Left ventricle myocardium inferior (tissue), 1 donor: ENCODE results near the gene GPR157. TPM values are rescaled to one million over a fixed set of nuclear protein-coding genes. Genes with fewer than 3 reads are reported as not detected.
A peak's percentile ranks its signal among the peaks of the same experiment; 100 is the strongest.

Experiments
- DNase-seq: peaks from one replicate; pipeline ENCODE4 v3.0.0-alpha.2; 2020
- H3K27ac ChIP-seq: fragments of 200-600 bp; replicated peaks from 2 replicates; pipeline ENCODE4 v1.8.0; 2021
- H3K27me3 ChIP-seq: fragments of 200-600 bp; 2 replicates; pipeline ENCODE4 v1.8.0; 2021; ENCODE audit warnings: low read depth
- H3K36me3 ChIP-seq: fragments of 200-600 bp; 2 replicates; pipeline ENCODE4 v1.8.0; 2021
- H3K4me1 ChIP-seq: fragments of 200-600 bp; 2 replicates; pipeline ENCODE4 v1.8.0; 2021
- H3K4me3 ChIP-seq: fragments of 200-600 bp; 2 replicates; pipeline ENCODE4 v1.8.0; 2021; ENCODE audit warnings: mild to moderate bottlenecking, moderate library complexity
- H3K9me3 ChIP-seq: fragments of 200-600 bp; replicated peaks from 2 replicates; pipeline ENCODE4 v1.8.0; 2021
- intact Hi-C: fragments of 100-400 bp; cut with micrococcal nuclease; formaldehyde crosslinking; loops from one replicate; pipeline ENCODE4 v1.11.0; 2022
- total RNA-seq: library from RNA; stranded (reverse); fragmentation: NEBNext Ultra II Directional; extraction: Animal tissue kit (Norgen Biotek cat#: 25700); gene quantifications from one replicate; pipeline ENCODE4 v1.2.1, GENCODE V29; 2021
- TF ChIP-seq, protein P1 (sequence below): fragments of 200-600 bp; IDR thresholded peaks from 2 replicates; pipeline ENCODE4 v1.8.0; 2021; ENCODE audit warnings: antibody characterized with exemption, mild to moderate bottlenecking, borderline replicate concordance
- donor health status: DM: no; HTN: yes; CAD: no; lungs with severe emphysema.

The GPR157 gene
- total RNA-seq, 1 donor from 2014 or later, result 48.4 TPM

DNA sequence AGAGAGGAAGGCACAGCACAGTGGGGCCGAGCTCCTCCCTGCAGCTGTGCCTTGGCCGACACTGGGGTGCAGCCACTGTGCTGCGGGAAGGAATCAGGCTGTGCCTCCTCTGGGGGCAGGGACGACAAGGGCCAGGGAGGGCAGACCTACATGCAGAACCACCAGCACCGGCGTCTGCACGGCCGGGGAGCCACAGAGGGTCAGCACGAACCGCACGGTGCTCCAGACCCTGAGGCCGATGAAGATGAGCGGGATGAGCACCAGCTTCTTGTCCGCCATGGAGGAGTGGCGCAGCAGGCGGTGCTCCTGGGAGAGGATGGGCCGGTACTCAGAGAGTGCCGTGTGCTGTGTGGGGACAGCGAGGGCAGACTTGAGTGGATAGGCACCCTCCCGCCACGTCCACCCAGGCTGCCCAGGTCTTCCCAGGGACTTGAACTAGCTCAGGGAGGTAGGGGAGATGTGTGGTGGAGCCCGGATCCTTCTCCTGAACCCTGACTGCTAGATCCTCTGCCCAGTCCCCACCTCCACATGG lies 23.5 kb downstream of the GPR157 start:
- Histone ChIP-seq H3K4me1 (peaks cover 23% of the 10 kb centered on the region), H3K27ac (no peak overlapping the region), H3K9me3 (no peaks in the 10 kb centered on the region), H3K27me3 (no peaks in the 10 kb centered on the region), H3K4me3 (no peak overlapping the region), H3K36me3 (peaks cover 49% of the 10 kb centered on the region)
- intact Hi-C loops, result no loop called here
- DNase-seq, result no peak
- TF ChIP-seq, protein P1, sequence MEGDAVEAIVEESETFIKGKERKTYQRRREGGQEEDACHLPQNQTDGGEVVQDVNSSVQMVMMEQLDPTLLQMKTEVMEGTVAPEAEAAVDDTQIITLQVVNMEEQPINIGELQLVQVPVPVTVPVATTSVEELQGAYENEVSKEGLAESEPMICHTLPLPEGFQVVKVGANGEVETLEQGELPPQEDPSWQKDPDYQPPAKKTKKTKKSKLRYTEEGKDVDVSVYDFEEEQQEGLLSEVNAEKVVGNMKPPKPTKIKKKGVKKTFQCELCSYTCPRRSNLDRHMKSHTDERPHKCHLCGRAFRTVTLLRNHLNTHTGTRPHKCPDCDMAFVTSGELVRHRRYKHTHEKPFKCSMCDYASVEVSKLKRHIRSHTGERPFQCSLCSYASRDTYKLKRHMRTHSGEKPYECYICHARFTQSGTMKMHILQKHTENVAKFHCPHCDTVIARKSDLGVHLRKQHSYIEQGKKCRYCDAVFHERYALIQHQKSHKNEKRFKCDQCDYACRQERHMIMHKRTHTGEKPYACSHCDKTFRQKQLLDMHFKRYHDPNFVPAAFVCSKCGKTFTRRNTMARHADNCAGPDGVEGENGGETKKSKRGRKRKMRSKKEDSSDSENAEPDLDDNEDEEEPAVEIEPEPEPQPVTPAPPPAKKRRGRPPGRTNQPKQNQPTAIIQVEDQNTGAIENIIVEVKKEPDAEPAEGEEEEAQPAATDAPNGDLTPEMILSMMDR, result no peak

DNA sequence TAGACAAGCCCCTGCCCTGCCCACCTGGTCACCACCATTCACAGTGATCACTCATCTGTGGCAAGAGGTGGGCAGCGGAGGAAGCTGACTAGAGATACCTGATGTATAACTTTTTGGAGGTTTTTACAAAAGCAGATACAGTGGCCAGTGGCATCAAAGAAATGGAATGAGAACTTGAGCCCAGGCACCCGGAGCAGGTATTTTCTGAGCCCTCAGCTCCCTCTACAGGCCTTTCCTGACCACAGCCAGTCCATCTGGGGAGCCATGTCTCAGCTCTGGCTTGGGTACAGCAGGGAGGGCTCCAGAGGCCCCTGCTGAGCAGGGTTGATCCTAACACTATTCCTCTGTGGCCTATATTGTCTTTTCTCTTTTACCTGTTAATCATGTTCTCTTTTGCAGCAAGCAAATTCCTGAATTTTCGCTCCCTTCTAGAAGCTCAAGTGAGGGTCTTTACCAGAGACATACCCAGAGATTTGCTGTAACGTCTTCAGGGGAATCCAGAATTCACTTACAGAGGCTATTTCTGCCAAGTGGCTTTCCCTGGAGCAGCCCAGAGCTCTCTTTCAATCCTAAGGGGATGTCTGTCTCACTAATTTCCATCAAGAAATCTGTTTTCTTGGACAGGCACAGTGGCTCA lies 27.3 kb downstream of the GPR157 start:
- H3K27me3 ChIP-seq, result no peaks in the 10 kb centered on the region
- no peak overlapping the region for H3K27ac ChIP-seq
- intact Hi-C loops, result no loop called here
- TF ChIP-seq, protein P1, result peak; percentile 74
- peaks cover 19% of the 10 kb centered on the region for H3K4me1 ChIP-seq
- H3K9me3 ChIP-seq, result no peaks in the 10 kb centered on the region
- H3K36me3 ChIP-seq, result peaks cover 31% of the 10 kb centered on the region
- no peak overlapping the region for H3K4me3 ChIP-seq
- no peak for DNase-seq

DNA sequence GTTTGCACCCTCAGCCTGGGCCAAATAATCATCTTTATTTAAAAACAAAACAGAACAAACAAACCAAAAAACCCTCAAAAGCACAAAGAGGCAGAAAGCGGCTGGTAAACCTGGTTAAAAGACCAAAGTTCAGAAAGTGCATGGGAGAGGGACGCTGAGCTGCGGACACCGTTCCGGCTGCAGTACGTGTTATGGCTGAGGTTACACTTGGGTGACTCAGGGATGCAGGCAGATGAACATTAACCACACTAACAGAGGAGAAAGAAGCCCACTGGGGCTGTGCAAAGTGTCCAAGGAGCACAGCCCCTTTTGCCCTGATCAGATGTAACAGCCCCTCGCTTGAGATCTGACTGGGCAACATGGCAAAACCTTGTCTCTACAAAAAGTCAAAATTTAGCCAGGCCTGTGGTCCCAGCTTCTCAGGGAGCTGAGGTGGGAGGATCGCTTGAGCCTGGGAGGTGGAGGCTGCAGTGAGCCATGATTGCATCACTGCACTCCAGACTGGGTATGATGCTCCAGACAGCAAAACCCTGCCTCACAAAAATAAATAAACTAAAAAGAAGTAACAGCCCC lies 28.3 kb downstream of the GPR157 start:
- DNase-seq, result no peak
- peaks cover 6% of the 10 kb centered on the region for H3K9me3 ChIP-seq
- TF ChIP-seq, protein P1, result no peak
- peaks cover 29% of the 10 kb centered on the region for H3K36me3 ChIP-seq
- intact Hi-C loops, result no loop called here
- no peak overlapping the region for H3K27ac ChIP-seq
- no peak overlapping the region for H3K4me3 ChIP-seq
- H3K27me3 ChIP-seq, result no peaks in the 10 kb centered on the region
- H3K4me1 ChIP-seq, result peaks cover 19% of the 10 kb centered on the region

DNA sequence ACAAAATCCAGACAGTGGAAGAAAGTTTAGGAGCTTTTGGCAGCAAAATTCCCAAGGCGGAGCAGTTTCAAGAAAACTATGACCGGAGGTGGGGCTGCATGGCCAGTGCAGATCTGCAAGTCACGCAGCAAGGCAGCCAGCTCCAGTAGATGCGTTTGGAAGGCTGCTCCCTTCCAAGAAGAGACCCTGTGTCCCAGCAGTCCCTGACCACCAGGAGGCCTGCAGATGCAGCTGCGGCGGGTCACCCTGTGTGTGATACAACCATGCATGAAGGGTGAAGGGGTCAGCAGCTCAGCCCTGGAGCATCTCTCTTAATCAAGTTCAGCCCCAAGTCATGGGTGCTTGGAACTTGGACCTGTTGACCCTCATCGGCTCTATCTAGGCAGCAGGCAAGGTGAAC lies 29.3 kb downstream of the GPR157 start:
- H3K36me3 ChIP-seq, result peaks cover 23% of the 10 kb centered on the region
- peaks cover 19% of the 10 kb centered on the region for H3K4me1 ChIP-seq
- H3K4me3 ChIP-seq, result no peak overlapping the region
- intact Hi-C loops, result loop anchor here (10.0 kb wide), 2 partner anchors 85 to 185 kb away; no protein-coding TSS in a partner anchor
- H3K27me3 ChIP-seq, result no peaks in the 10 kb centered on the region
- no peak for DNase-seq
- TF ChIP-seq, protein P1, result no peak
- peaks cover 7% of the 10 kb centered on the region for H3K9me3 ChIP-seq
- no peak overlapping the region for H3K27ac ChIP-seq

DNA sequence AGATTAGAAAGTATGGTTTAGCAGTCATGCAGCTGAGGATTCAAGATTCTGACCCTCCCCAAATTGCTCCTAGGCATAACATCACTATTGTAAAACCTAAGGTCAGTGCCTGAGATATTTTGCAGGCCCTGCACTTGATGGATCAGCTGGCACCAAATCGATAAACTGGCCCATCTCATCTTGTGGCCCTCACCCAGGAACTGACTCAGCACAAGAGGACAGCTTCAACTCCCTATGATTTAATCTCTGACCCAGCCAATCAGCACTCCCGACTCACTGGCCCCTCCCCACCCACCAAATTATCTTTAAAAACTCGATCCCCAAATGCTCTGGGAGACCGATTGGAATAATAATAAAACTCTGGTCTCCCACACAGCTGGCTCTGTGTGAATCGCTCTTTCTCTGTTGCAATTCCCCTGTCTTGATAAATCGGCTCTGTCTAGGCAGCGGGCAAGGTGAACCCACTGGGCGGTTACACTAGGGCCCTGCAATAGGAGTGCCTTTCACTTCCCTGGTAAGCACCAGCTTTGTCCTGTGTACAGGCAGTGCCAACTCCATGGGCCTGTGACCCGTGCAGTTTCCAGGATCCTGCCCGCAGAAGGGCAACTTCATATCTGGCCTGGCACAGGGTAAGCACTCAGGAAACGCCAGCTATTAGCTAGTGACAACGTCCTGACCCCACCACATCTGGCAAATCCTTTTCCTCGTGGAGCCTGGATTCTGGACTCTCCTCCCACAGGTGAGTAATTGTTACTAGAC lies 30.8 kb downstream of the GPR157 start:
- no peak for DNase-seq
- H3K36me3 ChIP-seq, result peaks cover 9% of the 10 kb centered on the region
- TF ChIP-seq, protein P1, result no peak
- H3K9me3 ChIP-seq, result peaks cover 7% of the 10 kb centered on the region
- H3K27me3 ChIP-seq, result no peaks in the 10 kb centered on the region
- no peak overlapping the region for H3K4me3 ChIP-seq
- peaks cover 19% of the 10 kb centered on the region for H3K4me1 ChIP-seq
- intact Hi-C loops, result loop anchor here (10.0 kb wide), 2 partner anchors 83 to 183 kb away; no protein-coding TSS in a partner anchor
- peak overlapping the region; percentile 27 for H3K27ac ChIP-seq
